Measurements from ENCODE around the gene KAT2A.

The KAT2A gene

GRCh38 chr17:42097691-42098631 lies 23.2 kb downstream of the KAT2A start, which contains the start of gene ZNF385C:
Gene ZNF385C (minus strand): TSS chr17:42098473. CDS start chr17:42063056, 35,417 bp downstream.
- no peak; the same call in 2 of the 3 replicates for ATAC-seq
- TF ChIP-seq TOX (CRISPR knock-in tag; IDR thresholded peaks at IDR 0.05; ENCODE audit: borderline replicate concordance) (no peak), RARB (CRISPR knock-in tag; IDR thresholded peaks at IDR 0.05) (no peak), GLIS3 (CRISPR knock-in tag; IDR thresholded peaks at IDR 0.05) (no peak), ZFP30 (CRISPR knock-in tag; IDR thresholded peaks at IDR 0.05) (no peak), ZNF8 (CRISPR knock-in tag; IDR thresholded peaks at IDR 0.05) (no peak), ESRRG (CRISPR knock-in tag; IDR thresholded peaks at IDR 0.05) (no peak), CSRNP3 (CRISPR knock-in tag; IDR thresholded peaks at IDR 0.05) (no peak), PPARA (CRISPR knock-in tag; IDR thresholded peaks at IDR 0.05; ENCODE audit: borderline replicate concordance) (no peak), PATZ1 (CRISPR knock-in tag; IDR thresholded peaks at IDR 0.05; ENCODE audit: borderline replicate concordance) (no peak), ZC3H10 (CRISPR knock-in tag; IDR thresholded peaks at IDR 0.05) (no peak), OSR1 (CRISPR knock-in tag; IDR thresholded peaks at IDR 0.05) (no peak), CSDC2 (CRISPR knock-in tag; IDR thresholded peaks at IDR 0.05) (no peak), ARNTL (CRISPR knock-in tag; IDR thresholded peaks at IDR 0.05; ENCODE audit: borderline replicate concordance, low read depth) (no peak)
- TF ChIP-seq, protein P1, sequence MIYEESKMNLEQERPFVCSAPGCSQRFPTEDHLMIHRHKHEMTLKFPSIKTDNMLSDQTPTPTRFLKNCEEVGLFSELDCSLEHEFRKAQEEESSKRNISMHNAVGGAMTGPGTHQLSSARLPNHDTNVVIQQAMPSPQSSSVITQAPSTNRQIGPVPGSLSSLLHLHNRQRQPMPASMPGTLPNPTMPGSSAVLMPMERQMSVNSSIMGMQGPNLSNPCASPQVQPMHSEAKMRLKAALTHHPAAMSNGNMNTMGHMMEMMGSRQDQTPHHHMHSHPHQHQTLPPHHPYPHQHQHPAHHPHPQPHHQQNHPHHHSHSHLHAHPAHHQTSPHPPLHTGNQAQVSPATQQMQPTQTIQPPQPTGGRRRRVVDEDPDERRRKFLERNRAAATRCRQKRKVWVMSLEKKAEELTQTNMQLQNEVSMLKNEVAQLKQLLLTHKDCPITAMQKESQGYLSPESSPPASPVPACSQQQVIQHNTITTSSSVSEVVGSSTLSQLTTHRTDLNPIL (CRISPR knock-in tag; IDR thresholded peaks at IDR 0.05; ENCODE audit: low read depth), result no peak
- TF ChIP-seq, protein P2, sequence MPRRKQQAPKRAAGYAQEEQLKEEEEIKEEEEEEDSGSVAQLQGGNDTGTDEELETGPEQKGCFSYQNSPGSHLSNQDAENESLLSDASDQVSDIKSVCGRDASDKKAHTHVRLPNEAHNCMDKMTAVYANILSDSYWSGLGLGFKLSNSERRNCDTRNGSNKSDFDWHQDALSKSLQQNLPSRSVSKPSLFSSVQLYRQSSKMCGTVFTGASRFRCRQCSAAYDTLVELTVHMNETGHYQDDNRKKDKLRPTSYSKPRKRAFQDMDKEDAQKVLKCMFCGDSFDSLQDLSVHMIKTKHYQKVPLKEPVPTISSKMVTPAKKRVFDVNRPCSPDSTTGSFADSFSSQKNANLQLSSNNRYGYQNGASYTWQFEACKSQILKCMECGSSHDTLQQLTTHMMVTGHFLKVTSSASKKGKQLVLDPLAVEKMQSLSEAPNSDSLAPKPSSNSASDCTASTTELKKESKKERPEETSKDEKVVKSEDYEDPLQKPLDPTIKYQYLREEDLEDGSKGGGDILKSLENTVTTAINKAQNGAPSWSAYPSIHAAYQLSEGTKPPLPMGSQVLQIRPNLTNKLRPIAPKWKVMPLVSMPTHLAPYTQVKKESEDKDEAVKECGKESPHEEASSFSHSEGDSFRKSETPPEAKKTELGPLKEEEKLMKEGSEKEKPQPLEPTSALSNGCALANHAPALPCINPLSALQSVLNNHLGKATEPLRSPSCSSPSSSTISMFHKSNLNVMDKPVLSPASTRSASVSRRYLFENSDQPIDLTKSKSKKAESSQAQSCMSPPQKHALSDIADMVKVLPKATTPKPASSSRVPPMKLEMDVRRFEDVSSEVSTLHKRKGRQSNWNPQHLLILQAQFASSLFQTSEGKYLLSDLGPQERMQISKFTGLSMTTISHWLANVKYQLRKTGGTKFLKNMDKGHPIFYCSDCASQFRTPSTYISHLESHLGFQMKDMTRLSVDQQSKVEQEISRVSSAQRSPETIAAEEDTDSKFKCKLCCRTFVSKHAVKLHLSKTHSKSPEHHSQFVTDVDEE (CRISPR knock-in tag; IDR thresholded peaks at IDR 0.05), result no peak
- TF ChIP-seq, protein P3, sequence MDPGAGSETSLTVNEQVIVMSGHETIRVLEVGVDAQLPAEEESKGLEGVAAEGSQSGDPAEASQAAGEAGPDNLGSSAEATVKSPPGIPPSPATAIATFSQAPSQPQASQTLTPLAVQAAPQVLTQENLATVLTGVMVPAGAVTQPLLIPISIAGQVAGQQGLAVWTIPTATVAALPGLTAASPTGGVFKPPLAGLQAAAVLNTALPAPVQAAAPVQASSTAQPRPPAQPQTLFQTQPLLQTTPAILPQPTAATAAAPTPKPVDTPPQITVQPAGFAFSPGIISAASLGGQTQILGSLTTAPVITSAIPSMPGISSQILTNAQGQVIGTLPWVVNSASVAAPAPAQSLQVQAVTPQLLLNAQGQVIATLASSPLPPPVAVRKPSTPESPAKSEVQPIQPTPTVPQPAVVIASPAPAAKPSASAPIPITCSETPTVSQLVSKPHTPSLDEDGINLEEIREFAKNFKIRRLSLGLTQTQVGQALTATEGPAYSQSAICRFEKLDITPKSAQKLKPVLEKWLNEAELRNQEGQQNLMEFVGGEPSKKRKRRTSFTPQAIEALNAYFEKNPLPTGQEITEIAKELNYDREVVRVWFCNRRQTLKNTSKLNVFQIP (CRISPR knock-in tag; IDR thresholded peaks at IDR 0.05; ENCODE audit: borderline replicate concordance, low read depth), result no peak

DNA sequence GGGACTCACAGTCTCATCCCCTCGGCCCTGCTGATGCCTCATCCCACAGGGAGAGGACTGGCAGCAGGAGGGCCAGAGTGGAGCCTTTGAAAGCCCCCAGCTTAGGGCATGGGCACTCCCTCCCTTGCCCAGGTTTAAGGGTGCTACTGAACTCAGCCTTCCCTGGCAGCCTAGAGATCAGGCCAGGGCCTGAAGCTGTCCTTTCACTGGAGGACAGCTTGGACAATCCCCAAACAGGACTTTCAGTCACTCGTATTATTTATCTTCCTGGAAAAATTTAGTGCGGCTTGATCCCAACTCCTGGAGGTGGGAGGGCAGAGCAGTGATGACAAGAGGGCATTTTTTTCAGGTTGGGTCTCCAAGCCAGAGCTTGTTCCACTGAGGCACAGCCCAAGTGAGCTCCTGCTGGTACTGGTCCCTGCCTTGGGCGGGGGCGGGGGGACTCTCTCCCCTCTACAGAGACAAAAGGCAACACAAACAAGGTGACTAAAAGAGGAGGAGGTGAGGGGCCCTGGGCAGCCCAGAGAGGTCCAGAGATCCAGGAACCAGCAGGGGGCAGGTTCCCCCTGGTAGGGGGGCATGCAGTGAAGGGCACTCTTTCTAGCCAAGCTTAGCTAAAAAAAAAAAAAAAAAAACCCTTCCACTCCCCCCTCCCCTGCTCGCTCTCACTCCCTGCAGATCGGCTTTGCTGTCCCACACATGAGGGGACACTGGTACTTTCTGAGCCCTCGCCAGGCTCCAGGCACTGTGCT lies 24.6 kb downstream of the KAT2A start:
- TF ChIP-seq PPARA (CRISPR knock-in tag; IDR thresholded peaks at IDR 0.05; ENCODE audit: borderline replicate concordance) (no peak), GLIS3 (CRISPR knock-in tag; IDR thresholded peaks at IDR 0.05) (no peak), PATZ1 (CRISPR knock-in tag; IDR thresholded peaks at IDR 0.05; ENCODE audit: borderline replicate concordance) (no peak)
- TF ChIP-seq, protein P3 (CRISPR knock-in tag; IDR thresholded peaks at IDR 0.05; ENCODE audit: borderline replicate concordance, low read depth), result no peak

More for the DNA sequence above, 24.6 kb downstream of the KAT2A start:
- no peak for ATAC-seq
